NT2/D1 (cell line): Measurements from ENCODE around the gene ITPK1.

ENCODE experiments used
- SUZ12 ChIP-seq: IDR thresholded peaks from 2 replicates; pipeline ENCODE4 v1.6.1; 2011; ENCODE audit not compliant: insufficient read length, insufficient read depth; ENCODE audit errors: extremely low read depth
- ZNF274 ChIP-seq: IDR thresholded peaks from 2 replicates; pipeline ENCODE4 v1.6.1; 2011; ENCODE audit warnings: mild to moderate bottlenecking, low read depth, low read length

DNA sequence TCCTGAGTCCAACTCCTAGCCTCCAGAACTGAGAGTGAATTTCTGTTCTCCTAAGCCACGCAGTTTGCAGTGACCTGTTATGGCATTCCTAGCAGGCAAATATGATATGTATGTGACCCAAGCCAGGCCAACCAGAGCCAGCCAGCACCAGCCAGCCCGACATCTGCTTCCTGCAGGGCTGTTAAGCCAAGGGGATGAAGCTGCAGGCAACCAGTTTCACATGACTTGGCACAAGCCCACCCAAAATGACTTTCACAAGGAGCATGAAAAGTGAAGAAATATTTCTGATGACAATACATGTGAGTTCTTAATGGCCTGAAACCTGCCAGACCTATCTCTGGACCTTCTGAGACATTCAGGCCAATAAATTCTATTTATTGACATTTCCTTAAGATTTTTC lies 68.1 kb downstream of the ITPK1 start:
- TF ChIP-seq SUZ12: no peak
- no peak for TF ChIP-seq ZNF274
